Measurements from ENCODE around the gene TMEM88. TPM values are rescaled to one million over a fixed set of nuclear protein-coding genes. Genes with fewer than 3 reads are reported as not detected.
"Not testable (repeated sequence)": the region's sequence is repeated elsewhere in the genome, so short reads cannot be mapped to it uniquely, and the experiment has no call there.

TMEM88 gene, protein sequence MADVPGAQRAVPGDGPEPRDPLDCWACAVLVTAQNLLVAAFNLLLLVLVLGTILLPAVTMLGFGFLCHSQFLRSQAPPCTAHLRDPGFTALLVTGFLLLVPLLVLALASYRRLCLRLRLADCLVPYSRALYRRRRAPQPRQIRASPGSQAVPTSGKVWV
- polyA plus RNA-seq, result 10 to 100 TPM in 1 of 4 donors, 1 to 10 TPM in 3; 3.8 to 17.5 (median 7.3) TPM
- long read RNA-seq, donor 1, result 0 reads
- long read RNA-seq, donor 2, partial matches to known transcripts, result 0 of 2 reads
- long read RNA-seq, donor 2, other reads (novel, unspliced or antisense), result 0 of 2 reads
- long read RNA-seq, donor 3, partial matches to known transcripts, result 0 of 3 reads
- long read RNA-seq, donor 3, other reads (novel, unspliced or antisense), result 0 of 3 reads
- long read RNA-seq, donor 4, result 0 reads
- long read RNA-seq, donor 5, partial matches to known transcripts, result 0 of 2 reads
- long read RNA-seq, donor 5, other reads (novel, unspliced or antisense), result 0 of 2 reads
- long read RNA-seq, donor 6, partial matches to known transcripts, result 0 of 5 reads
- long read RNA-seq, donor 6, other reads (novel, unspliced or antisense), result 0 of 5 reads
- long read RNA-seq, donor 7, transcript TMEM88-202 (2 exons, 510 nt), result minor isoform, 11 of 51 reads
- long read RNA-seq, donor 7, transcript TMEM88-201 (2 exons, 875 nt), result major isoform, 40 of 51 reads
- long read RNA-seq, donor 7, partial matches to known transcripts, result 0 of 51 reads
- long read RNA-seq, donor 7, other reads (novel, unspliced or antisense), result 0 of 51 reads
- long read RNA-seq, donor 8, partial matches to known transcripts, result 0 of 2 reads
- long read RNA-seq, donor 8, other reads (novel, unspliced or antisense), result 0 of 2 reads
- long read RNA-seq, donor 9, partial matches to known transcripts, result 0 of 4 reads
- long read RNA-seq, donor 9, other reads (novel, unspliced or antisense), result 0 of 4 reads
- long read RNA-seq, donor 10, partial matches to known transcripts, result 0 of 6 reads
- long read RNA-seq, donor 10, other reads (novel, unspliced or antisense), result 0 of 6 reads

DNA sequence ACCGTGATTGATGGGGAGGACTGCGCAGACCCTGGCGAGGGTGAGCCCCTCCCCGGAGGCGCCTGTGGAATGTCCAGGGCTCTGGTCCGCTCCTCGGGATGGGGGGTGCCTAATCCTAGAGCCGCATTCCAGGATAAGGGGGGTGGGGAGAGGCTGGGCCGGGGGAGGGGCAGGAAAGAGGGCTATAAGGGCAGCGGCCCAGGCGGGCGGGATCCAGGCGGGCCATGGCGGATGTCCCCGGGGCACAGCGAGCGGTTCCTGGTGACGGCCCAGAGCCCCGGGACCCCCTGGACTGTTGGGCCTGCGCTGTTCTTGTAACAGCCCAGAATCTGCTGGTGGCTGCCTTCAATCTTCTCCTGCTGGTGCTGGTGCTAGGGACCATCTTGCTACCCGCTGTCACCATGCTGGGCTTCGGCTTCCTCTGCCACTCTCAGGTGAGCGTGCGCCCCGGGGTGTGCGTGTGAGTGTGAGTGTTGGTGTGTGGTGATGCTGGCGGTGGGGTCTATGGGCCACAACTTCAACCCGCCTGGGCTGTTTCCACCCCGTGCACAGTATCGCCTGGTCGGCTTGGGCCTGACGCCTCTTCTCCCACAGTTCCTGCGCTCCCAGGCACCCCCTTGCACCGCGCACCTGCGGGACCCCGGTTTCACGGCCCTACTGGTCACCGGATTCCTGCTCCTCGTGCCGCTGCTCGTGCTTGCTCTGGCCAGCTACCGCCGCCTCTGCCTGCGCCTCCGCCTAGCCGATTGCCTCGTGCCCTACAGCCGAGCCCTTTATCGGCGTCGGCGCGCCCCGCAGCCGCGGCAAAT is at the start of gene TMEM88:
TSS of gene TMEM88 (plus strand) at position 216 of the 809 bp plus-strand sequence. CDS start at position 225, 9 bp downstream.
- WGBS, 3 donors, result 63 to 86% (median 84%) methylated on average over 44 to 57 of the region's 57 CpGs
- Histone ChIP-seq H3K36me3 (ENCODE audit: control insufficient read depth in 3 of 3, insufficient read depth in 2 of 3, low read depth in 1 of 3, low read length in 3 of 3) (peaks cover 5 to 55% (median 7%) of the 10 kb centered on the region in 3 donors), H3K27me3 (ENCODE audit: control insufficient read depth in 3 of 3, insufficient read depth in 3 of 3, low read length in 3 of 3) (no peaks in the 10 kb centered on the region), H3K9me3 (ENCODE audit: control insufficient read depth in 2 of 2, insufficient read depth in 1 of 2, low read depth in 1 of 2, low read length in 1 of 2) (no peaks in the 10 kb centered on the region), H3K4me3 (ENCODE audit: low read depth in 1 of 3, low read length in 3 of 3) (peak within 1 kb of the TSS in 1 of 3 donors; percentile 18), H3K27ac (ENCODE audit: low read depth in 1 of 3, low read length in 2 of 3) (peak within 1 kb of the TSS in 2 of 3 donors; percentile 88 to 89), H3K4me1 (ENCODE audit: control insufficient read depth in 3 of 3, insufficient read depth in 2 of 3, low read depth in 1 of 3, low read length in 2 of 3) (peaks cover 0 to 38% (median 4%) of the 10 kb centered on the region in 3 donors)
- FAIRE-seq (no peak), DNase-seq (no peak)

DNA sequence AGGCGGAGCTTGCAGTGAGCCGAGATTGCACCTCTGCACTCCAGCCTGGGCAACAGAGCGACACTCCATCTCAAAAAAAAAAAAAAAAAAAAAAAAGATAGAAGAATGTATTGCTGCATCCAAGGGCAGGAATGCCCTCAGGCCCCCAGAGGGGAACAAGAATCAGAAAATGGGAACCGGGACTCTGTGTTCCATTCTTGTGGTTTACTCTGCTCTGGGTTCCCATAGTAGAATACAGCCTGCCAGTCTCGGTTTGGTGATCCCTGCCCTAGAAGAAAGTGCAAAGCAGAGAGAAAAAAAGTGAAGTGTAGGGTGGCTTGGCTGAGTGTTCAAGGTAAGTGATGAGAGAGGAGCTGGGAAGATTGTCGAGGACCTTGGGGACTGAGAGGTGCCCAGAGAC is 48.3 kb upstream of the TMEM88 start:
- FAIRE-seq (no peak), DNase-seq (no peak)
- Histone ChIP-seq H3K27me3 (ENCODE audit: control insufficient read depth in 3 of 3, insufficient read depth in 3 of 3, low read length in 3 of 3) (peaks cover 0 to 3% (median 0%) of the 10 kb centered on the region in 3 donors), H3K4me1 (ENCODE audit: control insufficient read depth in 3 of 3, insufficient read depth in 2 of 3, low read depth in 1 of 3, low read length in 2 of 3) (no peaks in the 10 kb centered on the region), H3K4me3 (ENCODE audit: low read depth in 1 of 3, low read length in 3 of 3) (no peak overlapping the region), H3K27ac (ENCODE audit: low read depth in 1 of 3, low read length in 2 of 3) (no peak overlapping the region), H3K9me3 (ENCODE audit: control insufficient read depth in 2 of 2, insufficient read depth in 1 of 2, low read depth in 1 of 2, low read length in 1 of 2) (no peaks in the 10 kb centered on the region), H3K36me3 (ENCODE audit: control insufficient read depth in 3 of 3, insufficient read depth in 2 of 3, low read depth in 1 of 3, low read length in 3 of 3) (no peaks in the 10 kb centered on the region)
- 75 to 90% (median 78%) methylated on average over 6 of the region's 6 CpGs for WGBS, 3 donors

DNA sequence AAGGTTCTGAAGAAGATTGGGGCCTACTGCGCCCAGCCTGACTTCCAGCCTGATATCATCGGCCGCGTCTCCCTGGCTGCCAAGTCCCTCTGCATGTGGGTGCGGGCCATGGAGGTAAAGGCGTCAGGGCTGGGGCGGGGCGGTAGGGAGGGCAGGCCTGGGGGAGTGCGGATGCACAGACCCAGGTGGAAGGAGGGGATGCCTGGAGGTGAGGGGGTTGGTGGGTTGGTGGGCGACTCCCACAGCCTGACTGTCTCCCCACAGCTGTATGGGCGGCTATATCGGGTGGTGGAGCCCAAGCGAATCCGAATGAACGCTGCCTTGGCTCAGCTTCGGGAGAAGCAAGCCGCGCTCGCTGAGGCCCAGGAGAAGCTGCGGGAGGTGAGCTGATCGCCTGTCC is 47.7 kb upstream of the TMEM88 start:
- 85 to 87% (median 87%) methylated on average over 15 to 21 of the region's 21 CpGs for WGBS, 3 donors
- no peak for FAIRE-seq
- Histone ChIP-seq H3K9me3 (ENCODE audit: control insufficient read depth in 2 of 2, insufficient read depth in 1 of 2, low read depth in 1 of 2, low read length in 1 of 2) (no peaks in the 10 kb centered on the region), H3K27ac (ENCODE audit: low read depth in 1 of 3, low read length in 2 of 3) (no peak overlapping the region), H3K4me3 (ENCODE audit: low read depth in 1 of 3, low read length in 3 of 3) (no peak overlapping the region), H3K36me3 (ENCODE audit: control insufficient read depth in 3 of 3, insufficient read depth in 2 of 3, low read depth in 1 of 3, low read length in 3 of 3) (no peaks in the 10 kb centered on the region), H3K27me3 (ENCODE audit: control insufficient read depth in 3 of 3, insufficient read depth in 3 of 3, low read length in 3 of 3) (peaks cover 0 to 3% (median 0%) of the 10 kb centered on the region in 3 donors), H3K4me1 (ENCODE audit: control insufficient read depth in 3 of 3, insufficient read depth in 2 of 3, low read depth in 1 of 3, low read length in 2 of 3) (no peaks in the 10 kb centered on the region)
- DNase-seq, result no peak

DNA sequence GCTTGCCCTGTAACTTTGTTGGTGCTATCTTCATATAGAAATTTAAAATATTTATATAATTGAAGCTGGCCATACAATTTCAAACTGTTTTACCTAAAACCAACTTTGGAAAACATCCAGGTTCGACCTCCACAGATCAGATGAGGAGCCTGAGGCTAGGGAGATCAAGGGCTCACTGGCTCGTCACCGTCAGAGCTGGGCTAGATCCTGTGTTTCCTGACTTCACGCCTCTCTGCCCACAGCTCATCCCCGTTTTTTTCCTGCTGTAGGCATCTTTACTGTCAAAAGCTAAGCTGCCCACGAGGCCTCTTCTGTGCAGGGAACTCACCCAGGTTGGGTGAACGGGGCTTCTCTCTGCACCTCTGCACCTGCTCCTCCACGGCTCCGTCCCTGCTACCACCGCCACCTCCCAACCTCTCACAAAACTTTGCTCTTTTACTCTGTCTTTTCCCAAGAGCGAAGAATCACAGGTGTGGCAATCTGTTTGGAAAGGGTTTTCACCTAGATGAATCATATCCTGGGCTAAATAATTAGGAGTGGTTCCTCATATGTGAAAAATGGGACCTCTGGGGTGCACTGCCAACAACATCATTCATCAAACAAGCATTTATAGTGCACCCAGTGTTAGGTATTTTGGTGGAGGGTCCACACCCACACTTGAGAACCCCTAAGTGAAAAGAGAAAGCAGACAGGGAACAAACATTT is 45.6 kb upstream of the TMEM88 start:
- Histone ChIP-seq H3K4me1 (ENCODE audit: control insufficient read depth in 3 of 3, insufficient read depth in 2 of 3, low read depth in 1 of 3, low read length in 2 of 3) (no peaks in the 10 kb centered on the region), H3K36me3 (ENCODE audit: control insufficient read depth in 3 of 3, insufficient read depth in 2 of 3, low read depth in 1 of 3, low read length in 3 of 3) (no peaks in the 10 kb centered on the region), H3K4me3 (ENCODE audit: low read depth in 1 of 3, low read length in 3 of 3) (no peak overlapping the region), H3K9me3 (ENCODE audit: control insufficient read depth in 2 of 2, insufficient read depth in 1 of 2, low read depth in 1 of 2, low read length in 1 of 2) (no peaks in the 10 kb centered on the region), H3K27me3 (ENCODE audit: control insufficient read depth in 3 of 3, insufficient read depth in 3 of 3, low read length in 3 of 3) (peaks cover 0 to 3% (median 0%) of the 10 kb centered on the region in 3 donors), H3K27ac (ENCODE audit: low read depth in 1 of 3, low read length in 2 of 3) (no peak overlapping the region)
- FAIRE-seq (no peak), DNase-seq (no peak)
- WGBS, 3 donors, result 69 to 73% (median 70%) methylated on average over 11 of the region's 11 CpGs

DNA sequence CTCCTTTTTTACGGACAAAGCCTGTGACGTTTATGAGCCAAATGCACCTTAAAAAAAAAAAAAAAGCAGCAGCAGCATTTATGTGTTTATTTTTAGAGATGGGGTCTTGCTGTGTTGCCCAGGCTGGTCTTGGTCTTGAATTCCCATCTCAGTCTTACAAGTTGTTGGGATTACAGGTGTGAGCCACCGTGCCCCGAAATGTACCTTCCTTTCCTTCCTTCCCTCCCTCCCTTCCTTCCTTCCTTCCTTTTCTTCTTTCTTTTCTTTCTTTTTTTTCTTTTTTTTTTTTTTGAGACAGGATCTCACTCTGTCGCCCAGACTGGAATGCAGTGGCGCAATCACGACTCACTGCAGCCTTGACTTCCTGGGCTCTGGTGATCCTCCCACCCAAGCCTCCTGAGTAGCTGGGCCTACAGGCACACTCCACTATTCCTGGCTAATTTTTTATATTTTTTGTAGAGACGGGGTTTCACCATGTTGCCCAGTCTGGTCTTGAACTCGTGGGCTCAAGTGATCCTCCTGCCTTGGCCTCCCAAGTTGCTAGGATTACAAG is 45.0 kb upstream of the TMEM88 start:
- DNase-seq, result not testable (repeated sequence)

DNA sequence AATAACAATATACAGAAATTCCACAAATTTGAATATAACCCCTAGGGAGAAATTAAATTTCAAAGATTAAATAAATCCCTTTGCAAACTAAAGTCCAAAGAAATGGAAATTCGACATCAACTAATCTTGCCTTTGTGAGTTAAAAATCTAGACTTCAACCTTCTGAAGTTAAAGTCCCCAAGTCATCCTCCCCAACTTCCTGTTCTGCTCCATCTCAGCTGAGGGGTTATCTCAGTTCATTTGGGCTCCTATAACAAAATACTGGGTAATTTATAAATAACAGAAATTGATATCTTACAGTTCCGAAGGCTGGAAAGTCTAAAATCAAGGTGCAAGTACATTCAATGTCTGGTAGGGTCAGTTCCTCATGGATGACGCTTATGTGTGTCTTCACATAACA is 43.6 kb upstream of the TMEM88 start:
- FAIRE-seq (no peak), DNase-seq (no peak)
- peaks cover 0 to 3% (median 0%) of the 10 kb centered on the region in 3 donors for H3K27me3 ChIP-seq (ENCODE audit: control insufficient read depth in 3 of 3, insufficient read depth in 3 of 3, low read length in 3 of 3)
- no peak overlapping the region for H3K4me3 ChIP-seq (ENCODE audit: low read depth in 1 of 3, low read length in 3 of 3)
- H3K27ac ChIP-seq (ENCODE audit: low read depth in 1 of 3, low read length in 2 of 3), result no peak overlapping the region
- no peaks in the 10 kb centered on the region for H3K36me3 ChIP-seq (ENCODE audit: control insufficient read depth in 3 of 3, insufficient read depth in 2 of 3, low read depth in 1 of 3, low read length in 3 of 3)
- no peaks in the 10 kb centered on the region for H3K4me1 ChIP-seq (ENCODE audit: control insufficient read depth in 3 of 3, insufficient read depth in 2 of 3, low read depth in 1 of 3, low read length in 2 of 3)
- no peaks in the 10 kb centered on the region for H3K9me3 ChIP-seq (ENCODE audit: control insufficient read depth in 2 of 2, insufficient read depth in 1 of 2, low read depth in 1 of 2, low read length in 1 of 2)
- 70 to 80% (median 73%) methylated on average over 3 of the region's 3 CpGs for WGBS, 3 donors

More for the DNA sequence above, 45.0 kb upstream of the TMEM88 start:
- H3K9me3 ChIP-seq (ENCODE audit: control insufficient read depth in 2 of 2, insufficient read depth in 1 of 2, low read depth in 1 of 2, low read length in 1 of 2); H3K4me3 ChIP-seq (ENCODE audit: low read depth in 1 of 3, low read length in 3 of 3); H3K27ac ChIP-seq (ENCODE audit: low read depth in 1 of 3, low read length in 2 of 3); FAIRE-seq; H3K4me1 ChIP-seq (ENCODE audit: control insufficient read depth in 3 of 3, insufficient read depth in 2 of 3, low read depth in 1 of 3, low read length in 2 of 3); H3K27me3 ChIP-seq (ENCODE audit: control insufficient read depth in 3 of 3, insufficient read depth in 3 of 3, low read length in 3 of 3); H3K36me3 ChIP-seq (ENCODE audit: control insufficient read depth in 3 of 3, insufficient read depth in 2 of 3, low read depth in 1 of 3, low read length in 3 of 3): not testable (repeated sequence)
- 79 to 87% (median 86%) methylated on average over 9 of the region's 9 CpGs for WGBS, 3 donors

DNA sequence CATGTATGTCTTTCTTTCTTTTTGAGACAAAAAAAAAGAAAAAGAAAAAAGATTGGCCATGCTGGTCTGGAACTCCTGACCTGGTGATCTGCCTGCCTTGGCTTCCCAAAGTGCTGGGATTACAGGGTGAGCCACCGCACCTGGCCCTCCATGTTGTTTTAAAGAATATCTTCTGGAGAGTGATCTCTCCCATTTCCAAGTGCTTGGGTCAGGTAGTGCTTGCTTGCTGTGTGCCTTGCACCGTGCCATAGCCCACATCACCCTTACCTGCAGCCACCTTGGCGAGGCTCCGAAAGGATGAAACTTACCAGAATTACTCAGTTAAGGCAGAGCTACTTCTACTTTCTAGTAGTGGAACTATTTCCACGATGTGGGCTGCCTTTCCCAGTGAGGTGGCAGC is 39.9 kb upstream of the TMEM88 start:
- no peak for FAIRE-seq

More for the DNA sequence above, 39.9 kb upstream of the TMEM88 start:
- Histone ChIP-seq H3K9me3 (ENCODE audit: control insufficient read depth in 2 of 2, insufficient read depth in 1 of 2, low read depth in 1 of 2, low read length in 1 of 2) (no peaks in the 10 kb centered on the region), H3K27me3 (ENCODE audit: control insufficient read depth in 3 of 3, insufficient read depth in 3 of 3, low read length in 3 of 3) (no peaks in the 10 kb centered on the region), H3K4me1 (ENCODE audit: control insufficient read depth in 3 of 3, insufficient read depth in 2 of 3, low read depth in 1 of 3, low read length in 2 of 3) (no peaks in the 10 kb centered on the region), H3K4me3 (ENCODE audit: low read depth in 1 of 3, low read length in 3 of 3) (no peak overlapping the region), H3K27ac (ENCODE audit: low read depth in 1 of 3, low read length in 2 of 3) (no peak overlapping the region), H3K36me3 (ENCODE audit: control insufficient read depth in 3 of 3, insufficient read depth in 2 of 3, low read depth in 1 of 3, low read length in 3 of 3) (no peaks in the 10 kb centered on the region)
- DNase-seq, result no peak
- 88 to 94% (median 91%) methylated on average over 5 of the region's 5 CpGs for WGBS, 3 donors

Measured in small intestine (tissue), 16 donors.